GM06990 (cell line): ENCODE measurements around the gene OPCML.

Experiments
- DNase-seq: peaks from one replicate; pipeline ENCODE4 v3.0.0-alpha.2; 2011; ENCODE audit not compliant: insufficient read length; ENCODE audit errors: extremely low read depth
- H3K27me3 ChIP-seq: replicated peaks from 2 replicates; pipeline ENCODE4 v1.6.0; 2011; ENCODE audit warnings: low read length; ENCODE audit not compliant: control insufficient read depth, insufficient read depth
- H3K36me3 ChIP-seq: 2 replicates; pipeline ENCODE4 v1.5.1; 2011; ENCODE audit warnings: low read length; ENCODE audit not compliant: control insufficient read depth, insufficient read depth
- H3K4me3 ChIP-seq: replicated peaks from 2 replicates; pipeline ENCODE4 v1.5.1; 2011; ENCODE audit warnings: low read depth, mild to moderate bottlenecking, control low read depth, low read length
- CTCF ChIP-seq: IDR thresholded peaks from 2 replicates; pipeline ENCODE4 v1.5.1; 2011; ENCODE audit warnings: low read length, control low read depth, mild to moderate bottlenecking, inconsistent platforms; ENCODE audit not compliant: insufficient read depth, poor library complexity, severe bottlenecking

OPCML gene

GRCh38 chr11:132773751-132774150, 758.5 kb downstream of the OPCML start:
- Histone ChIP-seq H3K36me3 (no peaks in the 10 kb centered on the region), H3K4me3 (no peak overlapping the region), H3K27me3 (no peaks in the 10 kb centered on the region; the same call in 1 of the 2 replicates)
- TF ChIP-seq CTCF, result no peak
- no peak for DNase-seq

GRCh38 chr11:132772703-132773545, 759.4 kb downstream of the OPCML start:
- no peak for TF ChIP-seq CTCF
- no peak for DNase-seq
- no peak overlapping the region for H3K4me3 ChIP-seq
- no peaks in the 10 kb centered on the region; the same call in 1 of the 2 replicates for H3K27me3 ChIP-seq
- H3K36me3 ChIP-seq, result no peaks in the 10 kb centered on the region

GRCh38 chr11:132771746-132772145, 760.6 kb downstream of the OPCML start:
- no peak for TF ChIP-seq CTCF
- DNase-seq, result no peak
- Histone ChIP-seq H3K36me3 (no peaks in the 10 kb centered on the region), H3K4me3 (no peak overlapping the region), H3K27me3 (no peaks in the 10 kb centered on the region; the same call in 1 of the 2 replicates)

DNA sequence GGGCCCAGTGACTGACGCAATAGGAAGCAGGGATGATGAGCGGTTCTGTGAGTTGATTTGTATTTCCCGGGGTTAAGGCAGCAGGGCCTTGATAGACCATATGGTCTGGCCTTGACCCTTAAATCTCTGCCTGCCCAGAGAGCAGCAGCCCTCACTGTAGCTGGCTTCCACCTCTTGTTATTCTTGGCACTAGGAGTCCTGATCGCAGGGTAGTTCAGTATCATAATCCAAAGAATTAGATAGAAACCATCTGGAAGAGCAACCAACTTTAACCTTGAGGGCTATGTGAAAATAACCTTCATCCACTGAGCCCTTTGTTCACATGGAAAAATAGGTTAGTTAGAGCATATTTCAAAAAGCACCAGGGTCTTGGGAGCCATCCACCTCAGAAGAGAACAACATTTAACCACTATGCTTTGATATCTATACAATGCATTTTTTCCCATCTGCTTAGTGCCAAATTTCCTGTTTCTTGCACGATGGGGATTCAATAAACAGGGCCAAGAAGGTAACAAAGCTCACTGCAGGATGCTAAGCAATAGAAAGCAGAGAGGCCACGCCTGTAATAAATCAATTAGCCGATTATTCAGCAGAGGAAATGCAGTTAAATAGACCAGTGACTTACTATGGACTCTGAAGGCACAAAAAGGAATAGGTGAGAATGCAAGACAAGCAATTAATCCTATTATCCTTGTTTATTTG, 761.3 kb downstream of the OPCML start:
- Histone ChIP-seq H3K27me3 (no peaks in the 10 kb centered on the region; the same call in 1 of the 2 replicates), H3K4me3 (no peak overlapping the region), H3K36me3 (no peaks in the 10 kb centered on the region)
- no peak for DNase-seq
- TF ChIP-seq CTCF, result no peak

DNA sequence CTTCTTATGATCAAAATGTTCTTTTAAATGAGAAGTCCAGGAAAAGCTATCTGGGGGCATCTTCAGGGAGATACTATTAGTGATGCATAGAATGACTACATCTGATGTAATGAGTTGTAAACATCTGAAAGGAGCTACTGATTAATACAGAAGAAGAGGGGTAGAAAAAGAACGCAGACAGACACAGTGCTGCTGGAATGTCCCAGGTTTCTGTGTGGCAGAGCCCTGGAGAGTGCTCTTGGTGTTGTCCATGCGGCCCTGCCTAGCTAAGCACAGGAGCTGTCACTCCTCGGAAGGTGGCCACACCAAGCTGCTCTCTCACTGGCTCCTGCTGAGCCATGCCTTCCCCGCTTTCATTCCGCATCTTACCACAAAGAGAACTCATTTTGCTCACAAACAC, 768.8 kb downstream of the OPCML start:
- Histone ChIP-seq H3K27me3 (no peaks in the 10 kb centered on the region), H3K36me3 (no peaks in the 10 kb centered on the region), H3K4me3 (no peak overlapping the region)
- no peak for DNase-seq
- TF ChIP-seq CTCF, result no peak
